GM18520 (cell line): Measurements from ENCODE around the gene STK33.

Experiments used
- ATAC-seq: cut with Tn5 transposase; IDR thresholded peaks from one replicate; pipeline ENCODE4 v1.9.1; 2021; ENCODE audit not compliant: unreplicated experiment

Gene STK33

GRCh38 chr11:8375932-8376331 lies 218.1 kb downstream of the STK33 start:
- no peak for ATAC-seq

GRCh38 chr11:8375460-8375859 lies 218.6 kb downstream of the STK33 start:
- no peak for ATAC-seq

GRCh38 chr11:8374716-8375115 lies 219.3 kb downstream of the STK33 start:
- ATAC-seq, result no peak

- no peak for ATAC-seq
These were observed 220.3 kb downstream of the STK33 start for GRCh38 chr11:8373519-8374432.

- ATAC-seq, result no peak
These were observed 221.2 kb downstream of the STK33 start for GRCh38 chr11:8372641-8373381.

GRCh38 chr11:8371516-8371884 lies 222.5 kb downstream of the STK33 start:
- ATAC-seq, result no peak

GRCh38 chr11:8370812-8371515 lies 223.1 kb downstream of the STK33 start:
- no peak for ATAC-seq

GRCh38 chr11:8369592-8370205 lies 224.3 kb downstream of the STK33 start:
- ATAC-seq, result no peak

- no peak for ATAC-seq
These were observed 225.3 kb downstream of the STK33 start for GRCh38 chr11:8368772-8369171.

GRCh38 chr11:8368194-8368593 lies 225.8 kb downstream of the STK33 start:
- no peak for ATAC-seq

GRCh38 chr11:8366316-8366715 lies 227.7 kb downstream of the STK33 start:
- no peak for ATAC-seq

- no peak for ATAC-seq
These were observed 228.6 kb downstream of the STK33 start for GRCh38 chr11:8365216-8365941.

- ATAC-seq, result no peak
These were observed 230.1 kb downstream of the STK33 start for GRCh38 chr11:8363921-8364320.

GRCh38 chr11:8362899-8363298 lies 231.1 kb downstream of the STK33 start:
- ATAC-seq, result no peak

- no peak for ATAC-seq
These were observed 231.5 kb downstream of the STK33 start for GRCh38 chr11:8362491-8362890.

- no peak for ATAC-seq
These were observed 232.3 kb downstream of the STK33 start for GRCh38 chr11:8361664-8362210.

- no peak for ATAC-seq
These were observed 232.8 kb downstream of the STK33 start for GRCh38 chr11:8361206-8361605.

- ATAC-seq, result no peak
These were observed 233.8 kb downstream of the STK33 start for GRCh38 chr11:8360086-8360828.

- no peak for ATAC-seq
These were observed 234.5 kb downstream of the STK33 start for GRCh38 chr11:8359521-8359920.
